ENCODE results near the gene SERHL2.
"Not testable (repeated sequence)": the region's sequence is repeated elsewhere in the genome, so short reads cannot be mapped to it uniquely, and the experiment has no call there.

The SERHL2 gene

DNA sequence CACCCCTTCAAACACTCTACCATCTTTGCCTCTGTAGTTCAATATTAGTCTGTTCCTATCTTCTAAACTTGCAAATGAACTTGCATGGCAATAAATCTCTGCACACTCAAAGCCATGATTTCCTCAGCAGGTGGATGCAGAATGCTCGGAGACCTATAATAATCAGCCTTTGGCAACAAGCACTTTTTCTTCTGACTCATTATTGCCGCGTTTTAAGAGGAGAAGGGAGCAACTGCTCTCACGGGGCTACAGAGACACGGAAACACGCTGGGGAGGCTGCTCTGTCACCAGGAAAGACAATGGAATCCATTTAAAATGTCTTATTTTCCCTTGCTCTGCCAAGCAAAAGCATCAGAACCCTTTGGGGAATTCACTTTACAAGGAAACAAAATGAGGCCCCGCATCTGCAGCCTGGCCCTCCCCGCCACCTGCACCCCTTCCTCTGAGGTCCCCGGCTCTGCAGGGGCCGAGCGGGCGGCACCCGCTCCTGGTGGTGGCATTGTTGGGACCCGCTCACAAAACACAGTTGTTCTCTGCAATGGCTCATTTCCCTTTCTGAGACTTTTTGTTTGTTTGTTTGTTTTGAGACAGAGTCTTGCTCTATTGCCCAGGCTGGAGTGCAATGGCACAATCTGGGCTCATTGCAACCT, 18.5 kb upstream of the SERHL2 start:
- DNase-seq (ENCODE audit: low read depth in 2 of 2, low spot score in 1 of 2) = not testable (repeated sequence)

- DNase-seq (ENCODE audit: low read depth in 2 of 2, low spot score in 1 of 2) = no peak
Observed at GRCh38 chr22:42536166-42536565, 17.6 kb upstream of the SERHL2 start.

DNA sequence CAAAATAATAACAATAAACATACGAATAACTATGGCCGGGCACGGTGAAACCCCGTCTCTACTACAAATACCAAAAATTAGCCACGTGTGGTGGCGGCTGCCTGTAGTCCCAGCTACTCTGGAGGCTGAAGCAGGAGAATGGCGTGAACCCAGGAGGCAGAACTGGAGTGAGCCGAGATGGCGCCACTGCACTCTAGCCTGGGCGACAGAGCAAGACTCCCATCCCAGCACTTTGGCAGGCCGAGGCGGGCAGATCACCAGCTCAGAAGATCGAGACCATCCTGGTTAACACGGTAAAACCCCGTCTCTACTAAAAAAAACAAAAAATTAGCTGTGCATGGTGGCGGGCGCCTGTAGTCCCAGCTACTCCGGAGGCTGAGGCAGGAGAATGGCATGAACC, 17.1 kb upstream of the SERHL2 start:
- not testable (repeated sequence) for DNase-seq (ENCODE audit: low read depth in 2 of 2, low spot score in 1 of 2)

GRCh38 chr22:42537199-42537831, 16.4 kb upstream of the SERHL2 start:
- DNase-seq (ENCODE audit: low read depth in 2 of 2, low spot score in 1 of 2) = not testable (repeated sequence)

DNA sequence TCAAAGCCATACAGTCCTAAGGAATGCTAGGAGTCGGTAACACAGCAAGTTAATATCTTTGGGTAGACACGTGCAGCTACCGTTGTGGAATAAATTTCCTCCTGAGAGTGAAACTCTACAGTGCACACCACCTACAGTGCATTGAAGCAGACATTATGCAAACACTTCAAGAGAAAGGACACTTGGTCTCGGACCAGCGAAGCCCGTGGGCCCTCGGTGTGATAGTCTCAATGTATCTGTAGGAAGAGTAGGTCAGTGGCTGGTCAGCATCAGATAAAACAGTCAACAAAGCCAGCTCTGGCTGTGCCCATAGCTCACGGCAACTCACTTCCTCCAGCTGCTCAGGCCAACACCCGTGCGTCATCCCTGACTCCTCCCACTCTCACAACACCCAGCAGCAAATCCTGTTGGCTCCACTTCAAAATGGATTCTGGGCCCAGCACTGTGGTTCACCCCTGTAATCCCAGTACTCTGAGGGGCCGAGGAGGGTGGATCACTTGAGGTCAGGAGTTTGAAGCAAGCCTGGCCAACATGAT, 14.5 kb upstream of the SERHL2 start:
- not testable (repeated sequence) for DNase-seq (ENCODE audit: low read depth in 2 of 2, low spot score in 1 of 2)

GRCh38 chr22:42544686-42545085, 9.1 kb upstream of the SERHL2 start:
- DNase-seq (ENCODE audit: low read depth in 2 of 2, low spot score in 1 of 2) = no peak

DNA sequence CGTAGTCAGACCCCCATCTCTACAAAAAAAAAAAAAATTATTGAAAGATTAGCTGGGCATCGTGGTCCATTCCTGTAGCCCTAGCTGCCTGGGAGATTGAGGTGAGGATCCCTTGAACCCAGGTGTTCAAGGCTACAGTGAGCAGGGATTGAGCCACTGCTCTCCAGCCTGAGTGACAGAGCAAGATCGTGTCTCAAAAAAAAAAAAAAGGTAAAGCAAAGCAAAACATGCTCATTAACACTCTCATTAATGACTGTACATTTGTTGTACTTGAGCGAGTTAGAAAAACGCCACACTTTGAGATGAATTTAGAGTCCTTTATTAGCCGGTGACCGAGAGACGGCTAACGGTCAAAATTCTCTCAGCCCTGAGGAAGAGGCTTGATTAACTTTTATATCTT, 6.2 kb upstream of the SERHL2 start:
- DNase-seq (ENCODE audit: low read depth in 2 of 2, low spot score in 1 of 2) = no peak

GRCh38 chr22:42548126-42548525, 5.6 kb upstream of the SERHL2 start:
- not testable (repeated sequence) for DNase-seq (ENCODE audit: low read depth in 2 of 2, low spot score in 1 of 2)

DNA sequence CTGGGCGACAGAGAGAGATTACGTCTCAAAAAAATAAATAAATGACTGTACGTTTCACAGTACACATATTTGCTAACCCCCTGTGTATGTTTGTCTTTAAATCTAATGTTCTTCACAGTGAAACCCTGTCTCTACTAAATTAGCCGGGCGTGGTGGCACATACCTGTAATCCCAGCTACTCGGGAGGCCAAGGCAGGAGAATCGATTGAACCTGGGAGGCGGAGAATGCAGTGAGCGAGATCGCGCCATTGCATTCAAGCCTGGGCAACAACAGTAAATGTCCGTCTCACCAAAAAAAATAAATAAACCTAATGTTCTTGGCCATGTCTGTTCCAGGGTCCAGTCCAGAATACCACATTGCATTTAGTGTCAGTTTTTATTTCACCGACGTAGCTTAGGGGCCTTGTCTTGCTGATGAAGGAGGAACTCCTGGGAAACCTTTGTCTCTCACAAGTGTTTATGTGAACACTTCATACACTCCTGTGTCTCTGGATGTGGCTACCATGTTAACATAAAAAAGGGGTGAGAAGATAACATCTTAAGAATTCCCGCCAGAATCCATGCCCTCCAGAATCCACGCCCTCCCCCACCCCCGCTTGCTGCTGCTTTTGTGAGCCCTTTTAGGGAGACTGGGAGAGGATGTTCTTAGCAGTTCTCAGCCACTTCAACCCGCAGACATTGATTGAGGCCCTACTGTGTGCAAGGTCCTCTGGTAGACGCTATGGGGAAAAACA, 5.0 kb upstream of the SERHL2 start:
- DNase-seq (ENCODE audit: low read depth in 2 of 2, low spot score in 1 of 2) = no peak

DNA sequence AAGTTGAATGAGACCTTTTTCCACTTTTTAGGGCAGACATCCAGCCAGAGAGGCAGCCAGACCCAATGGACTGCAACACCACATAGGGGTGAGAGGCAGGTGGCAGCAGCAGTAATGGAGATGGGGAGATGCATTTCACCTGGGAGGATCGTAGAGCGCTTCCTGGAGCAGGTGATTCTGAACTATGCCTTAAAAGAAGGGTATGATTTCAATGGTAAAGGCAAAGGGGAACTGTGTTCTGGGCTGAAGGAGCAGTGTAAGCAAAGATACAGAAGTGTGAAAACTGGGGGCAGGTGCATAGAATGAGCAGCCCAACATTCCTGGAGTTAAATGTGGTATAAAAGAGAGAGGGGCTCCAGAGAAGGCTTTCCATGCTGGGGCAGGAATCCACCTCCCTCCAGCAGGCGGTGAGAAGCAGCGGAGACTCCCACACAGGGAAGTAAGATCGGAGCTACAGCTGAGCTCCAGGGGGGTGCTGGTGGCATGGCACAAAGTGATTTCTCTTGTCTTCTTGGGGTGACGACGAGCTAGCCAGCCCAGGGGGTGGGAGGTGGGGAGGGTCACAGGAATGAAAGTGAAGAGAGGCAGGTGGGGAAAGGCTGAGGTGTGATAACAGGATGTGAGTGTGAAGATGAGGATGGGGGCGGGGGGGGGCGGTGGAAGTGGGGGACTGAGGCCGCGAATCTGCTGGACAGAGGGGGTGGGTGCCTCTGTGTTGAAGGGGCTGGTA, 4.3 kb upstream of the SERHL2 start:
- no peak for DNase-seq (ENCODE audit: low read depth in 2 of 2, low spot score in 1 of 2)

DNA sequence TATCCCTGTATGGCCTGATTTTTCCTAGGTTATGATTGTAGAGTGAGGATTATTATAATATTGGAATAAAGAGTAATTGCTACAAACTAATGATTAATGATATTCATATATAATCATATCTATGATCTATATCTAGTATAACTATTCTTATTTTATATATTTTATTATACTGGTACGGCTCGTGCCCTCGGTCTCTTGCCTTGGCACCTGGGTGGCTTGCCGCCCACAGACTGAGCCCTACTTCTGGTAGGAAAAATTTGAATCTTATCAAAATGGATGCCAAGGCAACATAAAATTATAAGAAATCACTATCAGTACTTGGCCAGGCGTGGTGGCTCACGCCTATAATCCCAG, 1.5 kb upstream of the SERHL2 start:
- DNase-seq (ENCODE audit: low read depth in 2 of 2, low spot score in 1 of 2) = not testable (repeated sequence)

- DNase-seq (ENCODE audit: low read depth in 2 of 2, low spot score in 1 of 2) = no peak
Observed at GRCh38 chr22:42560381-42560780, 6.6 kb downstream of the SERHL2 start.

- DNase-seq (ENCODE audit: low read depth in 2 of 2, low spot score in 1 of 2) = no peak
Observed at GRCh38 chr22:42560781-42561180, 7.0 kb downstream of the SERHL2 start.

GRCh38 chr22:42561856-42562255, 8.1 kb downstream of the SERHL2 start:
- no peak for DNase-seq (ENCODE audit: low read depth in 2 of 2, low spot score in 1 of 2)

DNA sequence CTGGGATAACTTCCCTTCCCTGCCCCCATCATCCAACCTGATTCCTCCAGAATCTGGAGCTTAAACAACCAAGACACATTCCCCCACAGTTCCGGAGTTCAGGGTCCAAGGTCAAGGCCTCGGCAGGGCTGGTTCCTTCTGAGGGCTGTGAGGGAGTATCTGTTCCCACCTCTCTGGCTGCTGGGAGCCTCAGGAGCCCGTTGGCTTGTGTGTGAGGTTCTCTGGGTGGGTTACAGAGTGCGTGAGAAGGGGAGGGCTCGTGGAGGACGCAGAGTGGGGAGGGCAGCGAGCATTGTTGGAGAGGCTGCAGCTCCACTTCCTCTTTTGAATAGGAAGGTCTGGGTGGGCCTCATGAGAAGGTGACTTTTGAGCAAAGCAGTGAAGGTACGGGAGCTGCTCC, 8.5 kb downstream of the SERHL2 start:
- DNase-seq (ENCODE audit: low read depth in 2 of 2, low spot score in 1 of 2) = no peak

DNA sequence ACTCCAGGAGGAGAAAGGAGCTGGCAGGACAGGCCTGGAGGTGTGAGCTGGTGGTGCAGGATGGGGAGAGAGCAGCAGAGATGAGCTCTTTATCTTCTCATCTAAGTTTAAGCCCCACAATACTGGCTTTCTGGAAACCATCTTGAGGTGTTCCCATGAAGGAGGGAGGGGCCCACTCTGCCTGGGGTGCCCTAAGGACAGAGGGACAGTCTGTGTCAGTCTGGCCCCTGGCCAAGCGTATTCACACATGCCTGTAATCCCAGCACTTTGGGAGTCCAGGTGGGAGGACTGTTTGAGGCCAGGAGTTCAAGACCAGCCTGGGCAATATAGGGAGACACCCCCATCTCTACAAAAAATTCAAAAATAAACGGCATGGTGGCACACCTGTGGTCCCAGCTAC, 8.9 kb downstream of the SERHL2 start:
- DNase-seq (ENCODE audit: low read depth in 2 of 2, low spot score in 1 of 2) = no peak

- DNase-seq (ENCODE audit: low read depth in 2 of 2, low spot score in 1 of 2) = not testable (repeated sequence)
Observed at GRCh38 chr22:42563943-42564342, 10.2 kb downstream of the SERHL2 start.

GRCh38 chr22:42564699-42565098, 10.9 kb downstream of the SERHL2 start:
- DNase-seq (ENCODE audit: low read depth in 2 of 2, low spot score in 1 of 2) = no peak

- DNase-seq (ENCODE audit: low read depth in 2 of 2, low spot score in 1 of 2) = no peak
Observed at GRCh38 chr22:42565956-42566355, 12.2 kb downstream of the SERHL2 start.

- DNase-seq (ENCODE audit: low read depth in 2 of 2, low spot score in 1 of 2) = not testable (repeated sequence)
Observed at GRCh38 chr22:42567950-42568349, 14.2 kb downstream of the SERHL2 start.

GRCh38 chr22:42570580-42570979, 16.8 kb downstream of the SERHL2 start:
- DNase-seq (ENCODE audit: low read depth in 2 of 2, low spot score in 1 of 2) = not testable (repeated sequence)
